Measurements from ENCODE around the gene NR5A1. TPM values are rescaled to one million over a fixed set of nuclear protein-coding genes. Genes with fewer than 3 reads are reported as not detected.

Gene NR5A1
- polyA plus RNA-seq, 1 donor from 2014 or later = not detected

DNA sequence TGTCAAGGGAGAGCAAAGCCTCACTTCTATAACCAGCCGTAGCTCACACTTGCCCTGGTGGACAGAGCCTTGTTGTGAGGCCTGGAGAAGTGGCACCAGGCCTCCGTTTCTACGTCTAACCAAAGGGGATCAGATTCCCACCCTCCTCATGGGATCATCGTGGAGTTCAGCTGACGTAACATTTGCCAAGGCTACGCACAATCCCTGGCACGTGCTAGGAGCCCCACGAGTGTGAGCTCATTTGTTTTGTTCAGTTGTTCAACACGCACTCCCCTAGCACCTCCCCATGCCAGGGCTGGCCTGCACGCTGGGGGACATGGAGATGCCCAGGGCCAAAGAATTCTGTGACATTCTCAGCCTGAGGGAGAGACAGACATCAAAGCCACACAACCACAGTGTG is 33.9 kb downstream of the NR5A1 start:
- no peak overlapping the region for H3K4me3 Mint-ChIP-seq
- no peaks in the 10 kb centered on the region for H3K36me3 Mint-ChIP-seq
- H3K27me3 Mint-ChIP-seq = peaks cover 16% of the 10 kb centered on the region
- H3K4me1 Mint-ChIP-seq = peaks cover 0 to 6% (median 5%) of the 10 kb centered on the region in 3 donors
- no peaks in the 10 kb centered on the region for H3K9me3 Mint-ChIP-seq
- H3K27ac Mint-ChIP-seq = no peak overlapping the region

DNA sequence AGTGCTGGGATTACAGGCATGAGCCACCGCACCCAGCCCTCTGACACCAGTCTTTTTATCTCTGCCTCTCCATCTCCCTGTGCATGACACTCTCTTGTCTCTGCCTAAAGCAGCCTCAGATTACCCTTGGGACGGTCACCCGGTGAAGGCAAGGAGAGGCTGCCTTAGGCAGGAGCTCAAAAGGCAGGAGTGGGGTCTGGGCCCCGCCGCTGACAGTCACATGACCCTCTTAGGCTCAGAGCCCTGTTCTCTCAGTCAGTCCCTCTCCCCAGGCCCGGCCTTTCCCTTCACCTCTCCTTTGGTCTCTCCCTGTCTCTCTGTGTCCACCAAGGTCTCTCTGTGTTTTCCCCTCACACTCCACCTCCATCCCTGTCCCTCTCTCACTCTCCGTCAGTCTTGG is 34.4 kb downstream of the NR5A1 start:
- no peak overlapping the region for H3K4me3 Mint-ChIP-seq
- peaks cover 0 to 6% (median 5%) of the 10 kb centered on the region in 3 donors for H3K4me1 Mint-ChIP-seq
- H3K27ac Mint-ChIP-seq = no peak overlapping the region
- H3K36me3 Mint-ChIP-seq = no peaks in the 10 kb centered on the region
- H3K27me3 Mint-ChIP-seq = peaks cover 15% of the 10 kb centered on the region
- no peaks in the 10 kb centered on the region for H3K9me3 Mint-ChIP-seq

- no peak overlapping the region for H3K27ac Mint-ChIP-seq
- no peak overlapping the region for H3K4me3 Mint-ChIP-seq
- peaks cover 0 to 6% (median 5%) of the 10 kb centered on the region in 3 donors for H3K4me1 Mint-ChIP-seq
- no peaks in the 10 kb centered on the region for H3K9me3 Mint-ChIP-seq
- no peaks in the 10 kb centered on the region for H3K36me3 Mint-ChIP-seq
- H3K27me3 Mint-ChIP-seq = peaks cover 18% of the 10 kb centered on the region
These were observed 35.4 kb downstream of the NR5A1 start for GRCh38 chr9:124471761-124472160.

DNA sequence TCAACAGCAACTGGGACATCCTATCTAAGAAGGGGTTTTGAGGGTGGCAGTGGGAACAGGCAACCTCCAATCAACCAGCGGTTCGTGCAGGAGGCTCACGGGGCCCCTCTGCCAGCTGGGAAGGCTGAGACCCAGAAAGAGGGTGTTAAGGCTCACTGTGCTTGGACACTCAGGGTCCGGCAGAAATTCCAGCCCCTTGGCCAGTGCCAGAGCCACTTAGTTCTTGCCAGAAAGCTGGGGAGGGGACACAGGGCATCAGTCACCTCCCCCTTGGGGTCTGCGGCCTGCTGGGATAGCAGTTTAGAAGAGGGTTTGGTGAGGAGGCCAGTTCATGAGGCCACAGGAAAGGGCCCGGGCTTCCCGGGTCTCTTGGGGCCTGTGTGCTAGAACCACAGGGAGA is 36.5 kb downstream of the NR5A1 start:
- Mint-ChIP-seq H3K36me3 (no peaks in the 10 kb centered on the region), H3K27me3 (peaks cover 11% of the 10 kb centered on the region), H3K27ac (no peak overlapping the region), H3K9me3 (no peaks in the 10 kb centered on the region), H3K4me3 (no peak overlapping the region), H3K4me1 (peaks cover 0 to 6% (median 5%) of the 10 kb centered on the region in 3 donors)

GRCh38 chr9:124470306-124470705 is 36.9 kb downstream of the NR5A1 start:
- H3K27me3 Mint-ChIP-seq = peaks cover 11% of the 10 kb centered on the region
- H3K9me3 Mint-ChIP-seq = no peaks in the 10 kb centered on the region
- no peak overlapping the region for H3K4me3 Mint-ChIP-seq
- no peaks in the 10 kb centered on the region for H3K36me3 Mint-ChIP-seq
- H3K4me1 Mint-ChIP-seq = peaks cover 0 to 6% (median 5%) of the 10 kb centered on the region in 3 donors
- H3K27ac Mint-ChIP-seq = no peak overlapping the region

DNA sequence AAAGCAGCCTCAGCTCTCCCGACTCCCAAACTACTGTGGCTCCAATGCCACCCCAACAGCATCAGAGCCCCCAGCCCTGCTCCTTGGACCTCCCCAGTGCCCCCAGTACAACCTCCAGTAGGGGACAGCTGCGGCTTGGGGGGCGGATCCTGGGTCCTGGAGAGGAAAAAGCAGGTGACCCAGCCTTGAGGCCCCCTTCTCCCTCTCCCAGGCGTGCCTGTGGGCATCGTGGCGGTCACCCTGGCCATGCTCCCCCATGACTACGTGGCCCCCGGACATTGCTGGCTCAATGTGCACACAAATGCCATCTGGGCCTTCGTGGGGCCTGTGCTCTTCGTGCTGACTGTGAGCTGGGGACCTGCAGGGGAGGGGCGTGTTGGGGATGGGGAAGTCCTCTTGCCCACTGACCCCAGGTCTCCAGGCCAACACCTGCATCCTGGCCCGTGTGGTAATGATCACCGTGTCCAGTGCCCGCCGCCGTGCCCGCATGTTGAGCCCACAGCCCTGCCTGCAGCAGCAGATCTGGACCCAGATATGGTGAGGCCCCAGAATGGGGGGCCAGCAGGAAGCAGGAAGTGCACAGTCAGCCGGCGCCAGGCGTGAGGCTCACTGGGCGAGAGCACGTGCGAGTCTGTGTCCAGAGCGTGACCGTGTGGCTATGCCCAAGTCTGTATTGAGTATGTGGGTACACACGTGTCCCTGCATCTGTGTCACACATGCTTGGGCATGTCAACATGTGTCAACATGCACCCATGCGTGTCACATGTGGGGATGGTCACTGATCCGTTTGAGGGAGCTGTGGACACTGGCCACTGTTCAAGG is 38.0 kb downstream of the NR5A1 start:
- H3K9me3 Mint-ChIP-seq = no peaks in the 10 kb centered on the region
- peaks cover 0 to 6% (median 5%) of the 10 kb centered on the region in 3 donors for H3K4me1 Mint-ChIP-seq
- H3K36me3 Mint-ChIP-seq = no peaks in the 10 kb centered on the region
- no peak overlapping the region for H3K27ac Mint-ChIP-seq
- H3K4me3 Mint-ChIP-seq = no peak overlapping the region
- H3K27me3 Mint-ChIP-seq = peaks cover 11% of the 10 kb centered on the region

DNA sequence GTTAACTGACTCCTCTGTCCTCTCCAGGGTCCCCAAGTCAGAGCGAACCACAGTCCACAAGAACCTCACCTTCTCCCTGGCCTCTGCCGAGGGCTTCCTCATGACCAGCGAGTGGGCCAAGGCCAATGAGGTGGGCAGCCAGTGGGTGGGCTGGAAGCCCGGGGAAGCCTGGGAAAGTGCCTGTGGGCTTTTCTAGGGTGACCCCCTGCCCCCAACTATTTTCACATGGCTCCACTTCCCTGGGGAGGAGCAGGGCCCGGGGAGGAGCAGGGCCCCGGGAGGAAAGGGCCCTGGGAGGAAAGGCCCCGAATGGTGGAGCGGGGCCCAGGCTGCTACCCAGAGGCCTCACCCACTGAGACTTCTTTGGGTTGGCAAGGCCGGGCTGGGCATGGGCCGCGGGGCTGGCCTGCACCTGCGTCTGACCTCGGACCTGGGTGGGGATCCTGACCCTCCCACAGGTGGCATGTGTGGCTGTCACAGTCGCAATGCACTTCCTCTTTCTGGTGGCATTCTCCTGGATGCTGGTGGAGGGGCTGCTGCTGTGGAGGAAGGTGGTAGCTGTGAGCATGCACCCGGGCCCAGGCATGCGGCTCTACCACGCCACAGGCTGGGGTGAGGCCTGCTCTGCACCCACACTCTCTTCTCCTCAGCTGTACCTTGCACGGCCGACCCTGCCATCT is 39.0 kb downstream of the NR5A1 start:
- H3K4me3 Mint-ChIP-seq = peak overlapping the region in 1 of 4 donors; percentile 65
- no peaks in the 10 kb centered on the region for H3K36me3 Mint-ChIP-seq
- H3K4me1 Mint-ChIP-seq = peaks cover 0 to 5% (median 5%) of the 10 kb centered on the region in 3 donors
- peaks cover 11% of the 10 kb centered on the region for H3K27me3 Mint-ChIP-seq
- H3K27ac Mint-ChIP-seq = no peak overlapping the region
- H3K9me3 Mint-ChIP-seq = peaks cover 0 to under 1% (median 0%) of the 10 kb centered on the region in 3 donors

GRCh38 chr9:124467410-124468060 is 39.7 kb downstream of the NR5A1 start:
- Mint-ChIP-seq H3K27me3 (peaks cover 6% of the 10 kb centered on the region), H3K4me3 (no peak overlapping the region), H3K9me3 (peaks cover 0 to 6% (median 3%) of the 10 kb centered on the region in 3 donors), H3K27ac (no peak overlapping the region), H3K36me3 (no peaks in the 10 kb centered on the region), H3K4me1 (peaks cover 0 to 5% (median 5%) of the 10 kb centered on the region in 3 donors)

DNA sequence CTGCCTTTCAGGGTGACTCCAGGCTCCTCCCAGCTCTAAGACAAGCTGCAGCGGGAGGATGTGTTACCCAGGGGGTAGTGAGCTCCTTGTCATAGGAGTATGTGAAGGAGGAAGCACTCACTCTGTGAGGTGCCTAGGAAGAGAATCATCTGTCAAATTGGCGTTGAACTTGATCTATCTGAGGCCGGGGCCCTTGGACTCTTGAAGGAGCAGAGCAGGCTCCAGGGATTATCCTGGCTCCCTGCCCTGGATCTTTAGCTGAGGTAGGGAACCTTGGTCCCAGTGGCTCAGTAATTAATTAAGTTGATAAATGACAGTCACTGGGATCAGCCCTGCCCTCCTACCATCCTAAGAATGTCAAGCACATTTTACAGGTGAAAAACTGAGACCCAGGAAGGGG is 41.5 kb downstream of the NR5A1 start:
- no peak overlapping the region for H3K27ac Mint-ChIP-seq
- H3K4me1 Mint-ChIP-seq = peaks cover 0 to 5% (median 5%) of the 10 kb centered on the region in 3 donors
- H3K36me3 Mint-ChIP-seq = no peaks in the 10 kb centered on the region
- H3K27me3 Mint-ChIP-seq = peaks cover 5% of the 10 kb centered on the region
- H3K9me3 Mint-ChIP-seq = peaks cover 3 to 6% (median 3%) of the 10 kb centered on the region in 3 donors
- no peak overlapping the region for H3K4me3 Mint-ChIP-seq

GRCh38 chr9:124462739-124463138 is 44.5 kb downstream of the NR5A1 start:
- Mint-ChIP-seq H3K9me3 (peaks cover 6% of the 10 kb centered on the region in 3 donors), H3K4me3 (no peak overlapping the region), H3K27me3 (peaks cover 4% of the 10 kb centered on the region), H3K27ac (no peak overlapping the region), H3K4me1 (no peaks in the 10 kb centered on the region), H3K36me3 (no peaks in the 10 kb centered on the region)

DNA sequence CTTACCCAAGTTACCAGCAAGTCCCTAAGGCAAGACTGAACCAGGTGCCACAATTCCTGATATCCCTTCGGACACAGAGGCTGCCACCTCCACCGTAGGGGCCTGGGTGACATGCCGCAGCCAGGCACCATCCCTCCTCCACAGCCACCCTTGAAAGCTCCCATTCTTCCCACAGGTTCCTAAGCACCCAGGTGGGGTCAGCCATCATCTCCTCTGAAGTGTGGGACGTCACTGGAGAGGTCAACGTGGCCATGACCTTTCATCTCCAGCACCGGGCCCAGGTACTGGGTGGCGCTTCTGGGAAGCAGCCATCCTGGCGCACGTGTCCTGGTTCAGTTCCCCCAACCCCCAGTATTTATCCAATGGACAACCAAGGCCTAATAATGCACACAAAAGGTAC is 48.8 kb downstream of the NR5A1 start:
- H3K4me3 Mint-ChIP-seq = no peak overlapping the region
- no peaks in the 10 kb centered on the region for H3K36me3 Mint-ChIP-seq
- peaks cover 6% of the 10 kb centered on the region in 3 donors for H3K9me3 Mint-ChIP-seq
- H3K4me1 Mint-ChIP-seq = no peaks in the 10 kb centered on the region
- no peak overlapping the region for H3K27ac Mint-ChIP-seq
- peaks cover 5% of the 10 kb centered on the region for H3K27me3 Mint-ChIP-seq

GRCh38 chr9:124457887-124458431 is 49.2 kb downstream of the NR5A1 start:
- H3K4me3 Mint-ChIP-seq = no peak overlapping the region
- H3K36me3 Mint-ChIP-seq = no peaks in the 10 kb centered on the region
- no peaks in the 10 kb centered on the region for H3K4me1 Mint-ChIP-seq
- H3K27me3 Mint-ChIP-seq = peaks cover 5% of the 10 kb centered on the region
- H3K9me3 Mint-ChIP-seq = peaks cover 4 to 6% (median 6%) of the 10 kb centered on the region in 3 donors
- no peak overlapping the region for H3K27ac Mint-ChIP-seq

- Mint-ChIP-seq H3K4me1 (no peaks in the 10 kb centered on the region), H3K27ac (no peak overlapping the region), H3K9me3 (peaks cover 0 to 6% (median 3%) of the 10 kb centered on the region in 3 donors), H3K36me3 (no peaks in the 10 kb centered on the region), H3K4me3 (peak overlapping the region in 1 of 4 donors; percentile 60), H3K27me3 (peaks cover 8% of the 10 kb centered on the region)
These were observed 49.9 kb downstream of the NR5A1 start for GRCh38 chr9:124457079-124457886.

DNA sequence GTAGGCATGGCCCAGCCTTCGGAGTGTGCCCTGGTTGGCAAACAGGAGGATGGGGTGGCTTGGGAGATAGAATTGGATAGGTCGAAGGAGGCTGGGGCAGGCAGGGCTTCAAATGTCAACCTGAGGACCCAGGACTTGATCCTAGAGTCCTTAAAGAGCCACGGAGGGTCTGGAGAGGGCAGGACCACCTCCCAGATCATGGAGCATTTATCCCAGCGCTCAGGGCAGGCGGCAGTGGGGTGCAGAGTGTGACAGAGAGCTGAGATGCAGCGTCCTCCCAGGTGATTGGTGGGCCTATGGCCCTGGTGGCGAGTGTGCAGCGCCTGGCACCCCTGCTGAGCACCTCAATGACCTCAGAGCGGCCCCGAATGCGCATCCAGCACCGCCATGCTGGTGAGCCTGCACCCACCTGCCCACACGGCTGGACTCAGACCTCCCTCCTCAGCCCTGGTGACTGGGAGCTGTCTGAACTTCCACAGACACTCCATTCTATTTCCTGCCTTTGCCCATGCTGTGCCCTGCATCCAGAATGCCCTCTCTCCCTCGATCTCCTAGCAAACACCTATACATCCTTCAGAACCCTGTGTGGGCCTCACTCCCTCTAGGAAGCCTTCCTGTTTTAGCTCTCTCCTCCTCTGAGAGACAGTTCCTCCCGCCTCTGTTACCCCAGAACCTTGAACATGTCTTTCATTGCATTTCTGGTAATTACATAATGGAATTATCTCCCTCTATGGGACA is 50.7 kb downstream of the NR5A1 start:
- Mint-ChIP-seq H3K4me3 (no peak overlapping the region), H3K27me3 (peaks cover 13% of the 10 kb centered on the region), H3K27ac (peak overlapping the region in 1 of 3 donors; percentile 25), H3K36me3 (no peaks in the 10 kb centered on the region), H3K9me3 (peaks cover 0 to 6% (median 3%) of the 10 kb centered on the region in 3 donors), H3K4me1 (no peaks in the 10 kb centered on the region)

Measured in IgD-negative memory B cell (primary cell).